Breast epithelium (tissue), 4 donors: ENCODE measurements around the gene GALNT10. TPM values are rescaled to one million over a fixed set of nuclear protein-coding genes. Genes with fewer than 3 reads are reported as not detected.

Experiments used
- DNase-seq, 2 donors: peaks; one replicate each; pipeline ENCODE4 v3.0.0-alpha.2; 2019; ENCODE audit warnings: low spot score in 2 of 2
- H3K27ac ChIP-seq, 2 donors: fragments of 200-600 bp; sonication (generic) in 1 of 2; one replicate each; pipeline ENCODE4 v1.5.1; 2016 to 2019; ENCODE audit warnings: mild to moderate bottlenecking in 1 of 2
- H3K27me3 ChIP-seq, 2 donors: fragments of 200-600 bp; sonication (generic) in 1 of 2; one replicate each; pipeline versions ENCODE4 v1.5.1 to v1.6.0; 2017 to 2019; ENCODE audit warnings: control low read depth in 1 of 2, mild to moderate bottlenecking in 1 of 2
- H3K36me3 ChIP-seq: fragments of 200-600 bp; one replicate; pipeline ENCODE4 v1.5.1; 2019
- H3K4me1 ChIP-seq, 2 donors: fragments of 200-600 bp; sonication (generic); one replicate each; pipeline ENCODE4 v1.5.1; 2016 to 2019; ENCODE audit warnings: control low read depth in 1 of 2
- H3K4me3 ChIP-seq, 3 donors: fragments of 200-600 bp; sonication (generic); 1 replicate in 2 of 3; 2 replicates in 1 of 3; pipeline ENCODE4 v1.5.1; 2016 to 2019; ENCODE audit warnings: mild to moderate bottlenecking in 3 of 3, moderate library complexity in 2 of 3
- H3K9me3 ChIP-seq, 2 donors: fragments of 200-600 bp; sonication (generic) in 1 of 2; one replicate each; pipeline ENCODE4 v1.5.1; 2016 to 2019; ENCODE audit warnings: control low read depth in 1 of 2
- CTCF ChIP-seq, 3 donors: fragments of 450-650 bp; IDR thresholded peaks; one replicate each; pipeline ENCODE4 v1.5.1; 2016 to 2017; ENCODE audit warnings: antibody characterized with exemption in 3 of 3, mild to moderate bottlenecking in 3 of 3, moderate library complexity in 3 of 3
- POLR2A ChIP-seq: fragments of 450-650 bp; IDR thresholded peaks from one replicate; pipeline ENCODE4 v1.6.1; 2016; ENCODE audit warnings: antibody characterized with exemption, mild to moderate bottlenecking, moderate library complexity
- POLR2AphosphoS5 ChIP-seq, 3 donors: sonication (generic); formaldehyde crosslinking; IDR thresholded peaks; one replicate each; pipeline ENCODE4 v1.6.1; 2017; ENCODE audit warnings: antibody characterized with exemption in 3 of 3
- intact Hi-C: fragments of 100-400 bp; cut with DNase I; formaldehyde crosslinking; loops from one replicate; pipeline ENCODE4 v1.15.1; 2023; ENCODE audit warnings: low total_unique reads
- total RNA-seq, 3 donors: library from RNA; depleted of rRNA; stranded (reverse); fragments of >200 nt; gene quantifications; one replicate each; pipeline ENCODE4 v1.1.0, GENCODE V29; 2016

The GALNT10 gene
- total RNA-seq, 3 donors from 2014 or later: 32.8 to 67.2 (median 34.1) TPM

GRCh38 chr5:154465169-154465568 is 274.6 kb downstream of the GALNT10 start:
- DNase-seq: no peak
- H3K27me3 ChIP-seq: peaks cover 0 to 9% of the 10 kb centered on the region in 2 donors
- no peaks in the 10 kb centered on the region for H3K36me3 ChIP-seq
- intact Hi-C loops: no loop called here
- TF ChIP-seq POLR2AphosphoS5 (IDR thresholded peaks at IDR 0.05) (no peak), CTCF (IDR thresholded peaks at IDR 0.05) (no peak), POLR2A (no peak)
- no peaks in the 10 kb centered on the region for H3K4me1 ChIP-seq
- no peak overlapping the region for H3K4me3 ChIP-seq
- no peak overlapping the region for H3K27ac ChIP-seq
- H3K9me3 ChIP-seq: no peaks in the 10 kb centered on the region

- Histone ChIP-seq H3K4me1 (no peaks in the 10 kb centered on the region), H3K9me3 (no peaks in the 10 kb centered on the region), H3K27ac (no peak overlapping the region), H3K27me3 (peaks cover 0 to 18% of the 10 kb centered on the region in 2 donors), H3K4me3 (no peak overlapping the region), H3K36me3 (no peaks in the 10 kb centered on the region)
- TF ChIP-seq POLR2A (no peak), POLR2AphosphoS5 (IDR thresholded peaks at IDR 0.05) (no peak), CTCF (IDR thresholded peaks at IDR 0.05) (no peak)
- intact Hi-C loops: no loop called here
- DNase-seq: no peak
Measured at GRCh38 chr5:154466147-154466546, 275.6 kb downstream of the GALNT10 start.

- no peak overlapping the region for H3K4me3 ChIP-seq
- no peaks in the 10 kb centered on the region for H3K36me3 ChIP-seq
- no peaks in the 10 kb centered on the region for H3K4me1 ChIP-seq
- DNase-seq: no peak
- no peak overlapping the region for H3K27ac ChIP-seq
- intact Hi-C loops: no loop called here
- H3K9me3 ChIP-seq: no peaks in the 10 kb centered on the region
- H3K27me3 ChIP-seq: peaks cover 0 to 23% of the 10 kb centered on the region in 2 donors
- no peak for TF ChIP-seq POLR2A
- TF ChIP-seq CTCF (IDR thresholded peaks at IDR 0.05): no peak
- no peak for TF ChIP-seq POLR2AphosphoS5 (IDR thresholded peaks at IDR 0.05)
Measured at GRCh38 chr5:154466671-154467070, 276.1 kb downstream of the GALNT10 start.

GRCh38 chr5:154467655-154468354 is 277.3 kb downstream of the GALNT10 start:
- TF ChIP-seq POLR2AphosphoS5 (IDR thresholded peaks at IDR 0.05) (no peak), CTCF (IDR thresholded peaks at IDR 0.05) (peak; percentile 39 to 75 (median 72))
- intact Hi-C loops: no loop called here
- no peak overlapping the region for H3K27ac ChIP-seq
- peak in 1 of 2 donors; percentile 71 for DNase-seq
- H3K9me3 ChIP-seq: no peaks in the 10 kb centered on the region
- H3K36me3 ChIP-seq: no peaks in the 10 kb centered on the region
- H3K4me3 ChIP-seq: no peak overlapping the region
- H3K27me3 ChIP-seq: peaks cover 0 to 34% of the 10 kb centered on the region in 2 donors
- no peaks in the 10 kb centered on the region for H3K4me1 ChIP-seq

- Histone ChIP-seq H3K9me3 (no peaks in the 10 kb centered on the region), H3K4me3 (no peak overlapping the region), H3K4me1 (no peaks in the 10 kb centered on the region), H3K36me3 (no peaks in the 10 kb centered on the region), H3K27me3 (peaks cover 0 to 58% of the 10 kb centered on the region in 2 donors), H3K27ac (no peak overlapping the region)
- no peak for DNase-seq
- intact Hi-C loops: loop anchor here (10.0 kb wide), 1 partner anchor 145 kb away; no protein-coding TSS in a partner anchor
- no peak for TF ChIP-seq POLR2A
- no peak for TF ChIP-seq CTCF (IDR thresholded peaks at IDR 0.05)
- no peak for TF ChIP-seq POLR2AphosphoS5 (IDR thresholded peaks at IDR 0.05)
Measured at GRCh38 chr5:154470137-154470536, 279.6 kb downstream of the GALNT10 start.
